ENCODE measurements around the gene MYO15B.

DNA sequence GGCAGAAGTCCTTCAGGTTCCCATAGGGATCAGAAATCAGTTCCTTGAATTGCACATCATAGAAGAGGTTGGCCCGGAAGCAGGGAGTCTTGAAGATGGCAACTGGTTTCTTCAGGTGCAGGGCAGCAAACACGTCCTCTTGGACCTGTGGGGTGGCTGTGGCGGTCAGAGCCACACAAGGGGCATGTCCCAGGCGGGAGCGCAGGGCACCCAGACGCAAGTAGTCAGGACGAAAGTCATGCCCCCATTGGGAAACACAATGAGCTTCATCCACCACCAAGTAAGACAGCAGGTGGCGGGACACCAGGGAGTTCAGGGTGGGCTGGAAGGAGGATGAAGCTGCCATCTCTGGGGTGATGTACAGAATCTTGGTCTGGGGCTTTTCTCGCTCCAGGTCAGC lies 74.9 kb downstream of the MYO15B start:
- TF ChIP-seq, protein P1, sequence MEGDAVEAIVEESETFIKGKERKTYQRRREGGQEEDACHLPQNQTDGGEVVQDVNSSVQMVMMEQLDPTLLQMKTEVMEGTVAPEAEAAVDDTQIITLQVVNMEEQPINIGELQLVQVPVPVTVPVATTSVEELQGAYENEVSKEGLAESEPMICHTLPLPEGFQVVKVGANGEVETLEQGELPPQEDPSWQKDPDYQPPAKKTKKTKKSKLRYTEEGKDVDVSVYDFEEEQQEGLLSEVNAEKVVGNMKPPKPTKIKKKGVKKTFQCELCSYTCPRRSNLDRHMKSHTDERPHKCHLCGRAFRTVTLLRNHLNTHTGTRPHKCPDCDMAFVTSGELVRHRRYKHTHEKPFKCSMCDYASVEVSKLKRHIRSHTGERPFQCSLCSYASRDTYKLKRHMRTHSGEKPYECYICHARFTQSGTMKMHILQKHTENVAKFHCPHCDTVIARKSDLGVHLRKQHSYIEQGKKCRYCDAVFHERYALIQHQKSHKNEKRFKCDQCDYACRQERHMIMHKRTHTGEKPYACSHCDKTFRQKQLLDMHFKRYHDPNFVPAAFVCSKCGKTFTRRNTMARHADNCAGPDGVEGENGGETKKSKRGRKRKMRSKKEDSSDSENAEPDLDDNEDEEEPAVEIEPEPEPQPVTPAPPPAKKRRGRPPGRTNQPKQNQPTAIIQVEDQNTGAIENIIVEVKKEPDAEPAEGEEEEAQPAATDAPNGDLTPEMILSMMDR (conservative IDR thresholded peaks at IDR 0.05; ENCODE audit: low read length): no peak
- TF ChIP-seq EZH2phosphoT487 (IDR thresholded peaks at IDR 0.05; ENCODE audit: borderline replicate concordance): no peak
